ENCODE data around the gene PRSS38. TPM values are rescaled to one million over a fixed set of nuclear protein-coding genes. Genes with fewer than 3 reads are reported as not detected.

Gene PRSS38
- polyA plus RNA-seq, 3 donors: not detected

GRCh38 chr1:227893300-227893948 lies 77.9 kb downstream of the PRSS38 start:
- H3K27ac Mint-ChIP-seq: peak overlapping the region in 1 of 7 donors; percentile 7
- H3K27me3 Mint-ChIP-seq (ENCODE audit: low read depth in 3 of 3): peaks cover 0 to 2% (median 0%) of the 10 kb centered on the region in 3 donors
- Histone ChIP-seq H3K27ac (ENCODE audit: low read depth in 1 of 2, low read length in 2 of 2) (no peak overlapping the region), H3K4me1 (ENCODE audit: control insufficient read depth in 1 of 2, insufficient read depth in 2 of 2, low read length in 2 of 2) (no peaks in the 10 kb centered on the region), H3K4me2 (replicated peaks; ENCODE audit: extremely low read depth, low read length, poor library complexity, severe bottlenecking) (no peak overlapping the region), H4K20me1 (ENCODE audit: insufficient read depth, low read length) (no peaks in the 10 kb centered on the region), H3K36me3 (replicated peaks in 1 of 2; ENCODE audit: control insufficient read depth in 1 of 2, insufficient read depth in 2 of 2, low read length in 2 of 2) (no peaks in the 10 kb centered on the region), H3K79me2 (ENCODE audit: insufficient read depth, low read length) (no peaks in the 10 kb centered on the region), H3K27me3 (ENCODE audit: control insufficient read depth in 2 of 2, insufficient read depth in 2 of 2, low read length in 2 of 2) (no peaks in the 10 kb centered on the region), H3K9me3 (replicated peaks in 1 of 2; ENCODE audit: control insufficient read depth in 1 of 2, insufficient read depth in 1 of 2, low read length in 2 of 2) (no peaks in the 10 kb centered on the region), H2AFZ (ENCODE audit: insufficient read depth, low read depth, low read length, poor library complexity, severe bottlenecking) (no peak overlapping the region), H3K4me3 (replicated peaks in 1 of 3; ENCODE audit: low read depth in 2 of 3, low read length in 3 of 3) (no peak overlapping the region), H3K9ac (ENCODE audit: insufficient read depth, low read length, poor library complexity, severe bottlenecking) (no peak overlapping the region)
- H3K9me3 Mint-ChIP-seq: no peaks in the 10 kb centered on the region
- 100% methylated on average over 5 of the region's 9 CpGs for WGBS (ENCODE audit: insufficient coverage)
- H3K36me3 Mint-ChIP-seq: no peaks in the 10 kb centered on the region
- H3K4me3 Mint-ChIP-seq: no peak overlapping the region
- intact Hi-C loops (cut with micrococcal nuclease): no loop called here
- no peaks in the 10 kb centered on the region for H3K4me1 Mint-ChIP-seq
- TF ChIP-seq CTCF (IDR thresholded peaks at IDR 0.05): no peak
- no peak for DNase-seq

GRCh38 chr1:227893949-227894721 lies 78.7 kb downstream of the PRSS38 start:
- no peaks in the 10 kb centered on the region for H3K79me2 ChIP-seq (ENCODE audit: insufficient read depth, low read length)
- no peaks in the 10 kb centered on the region for H3K9me3 ChIP-seq (replicated peaks in 1 of 2; ENCODE audit: control insufficient read depth in 1 of 2, insufficient read depth in 1 of 2, low read length in 2 of 2)
- Mint-ChIP-seq H3K9me3 (no peaks in the 10 kb centered on the region), H3K27me3 (ENCODE audit: low read depth in 3 of 3) (peaks cover 0 to 2% (median 0%) of the 10 kb centered on the region in 3 donors), H3K36me3 (no peaks in the 10 kb centered on the region), H3K27ac (no peak overlapping the region), H3K4me1 (no peaks in the 10 kb centered on the region), H3K4me3 (no peak overlapping the region)
- 88% methylated on average over 27 of the region's 27 CpGs for WGBS (ENCODE audit: insufficient coverage)
- no peaks in the 10 kb centered on the region for H3K27me3 ChIP-seq (ENCODE audit: control insufficient read depth in 2 of 2, insufficient read depth in 2 of 2, low read length in 2 of 2)
- no peak overlapping the region for H2AFZ ChIP-seq (ENCODE audit: insufficient read depth, low read depth, low read length, poor library complexity, severe bottlenecking)
- H3K36me3 ChIP-seq (replicated peaks in 1 of 2; ENCODE audit: control insufficient read depth in 1 of 2, insufficient read depth in 2 of 2, low read length in 2 of 2): no peaks in the 10 kb centered on the region
- no peaks in the 10 kb centered on the region for H4K20me1 ChIP-seq (ENCODE audit: insufficient read depth, low read length)
- no peak overlapping the region for H3K4me3 ChIP-seq (replicated peaks in 1 of 3; ENCODE audit: low read depth in 2 of 3, low read length in 3 of 3)
- no peaks in the 10 kb centered on the region for H3K4me1 ChIP-seq (ENCODE audit: control insufficient read depth in 1 of 2, insufficient read depth in 2 of 2, low read length in 2 of 2)
- no peak overlapping the region for H3K27ac ChIP-seq (ENCODE audit: low read depth in 1 of 2, low read length in 2 of 2)
- no peak for TF ChIP-seq CTCF (IDR thresholded peaks at IDR 0.05)
- intact Hi-C loops (cut with micrococcal nuclease): no loop called here
- DNase-seq: no peak
- H3K9ac ChIP-seq (ENCODE audit: insufficient read depth, low read length, poor library complexity, severe bottlenecking): no peak overlapping the region
- H3K4me2 ChIP-seq (replicated peaks; ENCODE audit: extremely low read depth, low read length, poor library complexity, severe bottlenecking): no peak overlapping the region

Data from CD14-positive monocyte (primary cell).